GM12872 (cell line): ENCODE measurements around the gene SNAPC4.

Experiments
- TF ChIP-seq, protein P1 (sequence below): IDR thresholded peaks from 3 replicates; pipeline ENCODE4 v1.5.1; 2011; ENCODE audit warnings: low read depth, mild to moderate bottlenecking, low read length, moderate library complexity; ENCODE audit not compliant: insufficient read depth

Gene SNAPC4

DNA sequence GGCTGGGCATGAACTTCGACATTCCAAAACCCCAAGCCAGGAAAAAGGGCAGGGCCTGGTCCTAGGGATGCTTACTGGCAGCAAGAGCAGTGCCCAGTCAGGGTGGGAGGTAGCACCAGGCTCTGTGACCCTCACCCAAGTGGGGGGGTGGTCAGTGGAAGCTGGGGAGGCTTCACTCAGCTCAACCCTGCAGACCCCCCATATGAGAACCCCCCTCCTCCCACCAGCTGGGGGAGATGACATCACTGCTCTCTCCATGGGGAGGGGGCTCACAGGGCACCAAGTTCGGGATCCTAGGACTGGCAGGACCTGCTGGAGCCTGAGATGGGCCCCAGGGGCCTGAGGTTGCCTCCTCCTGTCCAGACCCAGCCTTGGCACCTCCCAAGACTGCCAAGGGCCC lies 41.1 kb downstream of the SNAPC4 start:
- TF ChIP-seq, protein P1, sequence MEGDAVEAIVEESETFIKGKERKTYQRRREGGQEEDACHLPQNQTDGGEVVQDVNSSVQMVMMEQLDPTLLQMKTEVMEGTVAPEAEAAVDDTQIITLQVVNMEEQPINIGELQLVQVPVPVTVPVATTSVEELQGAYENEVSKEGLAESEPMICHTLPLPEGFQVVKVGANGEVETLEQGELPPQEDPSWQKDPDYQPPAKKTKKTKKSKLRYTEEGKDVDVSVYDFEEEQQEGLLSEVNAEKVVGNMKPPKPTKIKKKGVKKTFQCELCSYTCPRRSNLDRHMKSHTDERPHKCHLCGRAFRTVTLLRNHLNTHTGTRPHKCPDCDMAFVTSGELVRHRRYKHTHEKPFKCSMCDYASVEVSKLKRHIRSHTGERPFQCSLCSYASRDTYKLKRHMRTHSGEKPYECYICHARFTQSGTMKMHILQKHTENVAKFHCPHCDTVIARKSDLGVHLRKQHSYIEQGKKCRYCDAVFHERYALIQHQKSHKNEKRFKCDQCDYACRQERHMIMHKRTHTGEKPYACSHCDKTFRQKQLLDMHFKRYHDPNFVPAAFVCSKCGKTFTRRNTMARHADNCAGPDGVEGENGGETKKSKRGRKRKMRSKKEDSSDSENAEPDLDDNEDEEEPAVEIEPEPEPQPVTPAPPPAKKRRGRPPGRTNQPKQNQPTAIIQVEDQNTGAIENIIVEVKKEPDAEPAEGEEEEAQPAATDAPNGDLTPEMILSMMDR: no peak

GRCh38 chr9:136358016-136358415 lies 42.0 kb downstream of the SNAPC4 start:
- TF ChIP-seq, protein P1: no peak

GRCh38 chr9:136357202-136357725 lies 42.7 kb downstream of the SNAPC4 start:
- TF ChIP-seq, protein P1: no peak

GRCh38 chr9:136355616-136356557 lies 44.1 kb downstream of the SNAPC4 start:
- TF ChIP-seq, protein P1: no peak

DNA sequence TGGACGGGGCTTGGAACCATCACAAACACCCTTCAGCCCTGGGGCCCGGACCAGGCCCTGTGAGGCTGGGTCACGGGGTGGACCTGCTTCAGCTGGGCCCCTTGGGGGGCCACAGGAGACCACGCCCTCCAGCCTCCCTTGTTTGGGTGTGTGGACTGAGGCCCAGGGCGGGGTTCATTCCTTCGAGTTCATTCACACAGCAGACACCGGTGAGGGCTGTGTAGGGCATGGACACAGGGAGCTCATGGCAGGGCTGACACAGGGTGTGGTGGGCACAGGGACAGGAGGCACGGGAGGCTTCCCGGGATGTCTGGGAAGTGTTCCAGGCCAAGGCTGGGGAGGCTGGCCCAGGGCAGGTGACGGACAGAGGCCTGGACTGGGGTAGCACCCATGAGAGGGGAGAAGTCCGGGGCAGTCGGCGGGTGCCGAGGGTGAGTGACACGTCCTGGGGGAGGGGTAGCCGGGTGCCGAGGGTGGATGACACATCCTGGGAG lies 45.3 kb downstream of the SNAPC4 start:
- TF ChIP-seq, protein P1: no peak

- TF ChIP-seq, protein P1: no peak
These were observed 46.0 kb downstream of the SNAPC4 start for GRCh38 chr9:136353757-136354488.

- TF ChIP-seq, protein P1: no peak
These were observed 46.9 kb downstream of the SNAPC4 start for GRCh38 chr9:136353088-136353487.
